ENCODE measurements around the gene FIZ1. TPM values are rescaled to one million over a fixed set of nuclear protein-coding genes. Genes with fewer than 3 reads are reported as not detected.

The FIZ1 gene
- total RNA-seq, 1 donor from 2014 or later: 2.6 TPM

- no peak for DNase-seq (ENCODE audit: low read depth in 2 of 2)
Measured at GRCh38 chr19:55543567-55543966, 55.8 kb downstream of the FIZ1 start.

- DNase-seq (ENCODE audit: low read depth in 2 of 2): no peak
Measured at GRCh38 chr19:55542292-55542855, 56.9 kb downstream of the FIZ1 start.

Other genes with a start within 250 kb of the FIZ1 start
- not detected in 2 replicates for gene COX6B2, start 244.8 kb downstream of the FIZ1 start, total RNA-seq
- gene GARIN5B, start 236.3 kb downstream of the FIZ1 start, total RNA-seq: not detected in 2 replicates
- gene IL11, start 229.1 kb downstream of the FIZ1 start, total RNA-seq: under 0.01 and 0.13 TPM in 2 replicates
- gene TMEM190, start 222.7 kb downstream of the FIZ1 start, total RNA-seq: not detected in 2 replicates
- 0.26 and 0.63 TPM in 2 replicates for gene TMEM238, start 215.2 kb downstream of the FIZ1 start, total RNA-seq
- gene RPL28, start 213.6 kb downstream of the FIZ1 start, total RNA-seq: 126 and 262 TPM in 2 replicates
- 40.6 and 54.6 TPM in 2 replicates for gene UBE2S, start 191.7 kb downstream of the FIZ1 start, total RNA-seq
- gene SHISA7, start 156.2 kb downstream of the FIZ1 start, total RNA-seq: not detected in 2 replicates
- 61.0 and 75.9 TPM in 2 replicates for gene ISOC2, start 137.9 kb downstream of the FIZ1 start, total RNA-seq
- not detected in 2 replicates for gene C19orf85, start 134.8 kb downstream of the FIZ1 start, total RNA-seq
- gene ZNF628, start 122.9 kb downstream of the FIZ1 start, total RNA-seq: 0.77 and 2.1 TPM in 2 replicates
- 8.9 and 9.1 TPM in 2 replicates for gene NAT14, start 114.3 kb downstream of the FIZ1 start, total RNA-seq
- gene SSC5D, start 111.1 kb downstream of the FIZ1 start, total RNA-seq: under 0.01 and 0.13 TPM in 2 replicates
- gene SBK2, start 62.4 kb downstream of the FIZ1 start, total RNA-seq: not detected in 2 replicates
- gene SBK3, start 54.0 kb downstream of the FIZ1 start, total RNA-seq: 0.13 and 0.26 TPM in 2 replicates
- 1.9 and 3.5 TPM in 2 replicates for gene ZNF579, start 18.7 kb downstream of the FIZ1 start, total RNA-seq
- 6.9 and 11.9 TPM in 2 replicates for gene ZNF524, start 771 bp upstream of the FIZ1 start, total RNA-seq
- gene ZNF865, start 6.1 kb upstream of the FIZ1 start, total RNA-seq: 0.39 and 1.5 TPM in 2 replicates
- 3.3 and 4.9 TPM in 2 replicates for gene ZNF784, start 25.0 kb upstream of the FIZ1 start, total RNA-seq
- gene ZNF580, start 41.5 kb upstream of the FIZ1 start, total RNA-seq: 1.0 and 3.0 TPM in 2 replicates
- 20.0 and 25.8 TPM in 2 replicates for gene ZNF581, start 44.1 kb upstream of the FIZ1 start, total RNA-seq
- 4.6 and 9.5 TPM in 2 replicates for gene CCDC106, start 48.7 kb upstream of the FIZ1 start, total RNA-seq
- 84.0 and 95.8 TPM in 2 replicates for gene U2AF2, start 55.5 kb upstream of the FIZ1 start, total RNA-seq
- 25.0 and 59.2 TPM in 2 replicates for gene EPN1, start 75.7 kb upstream of the FIZ1 start, total RNA-seq
- gene NLRP9, start 138.9 kb upstream of the FIZ1 start, total RNA-seq: not detected in 2 replicates
- gene RFPL4A, start 159.6 kb upstream of the FIZ1 start, total RNA-seq: 1.3 and 3.4 TPM in 2 replicates
- 0.51 TPM in 1 of 2 replicates, not detected in the other for gene RFPL4AL1, start 169.6 kb upstream of the FIZ1 start, total RNA-seq
- under 0.01 TPM in 2 replicates for gene NLRP11, start 232.5 kb upstream of the FIZ1 start, total RNA-seq
- not detected in 2 replicates for gene NLRP4, start 237.0 kb upstream of the FIZ1 start, total RNA-seq